ENCODE data around the gene TBC1D8. TPM values are rescaled to one million over a fixed set of nuclear protein-coding genes. Genes with fewer than 3 reads are reported as not detected.

Gene TBC1D8
- polyA plus RNA-seq, 3 donors: 16.1 to 78.0 (median 22.4) TPM

GRCh38 chr2:100968146-100969145 is 182.7 kb downstream of the TBC1D8 start:
- Histone ChIP-seq H3K79me2 (ENCODE audit: insufficient read depth, low read length) (no peaks in the 10 kb centered on the region), H3K27me3 (ENCODE audit: control insufficient read depth in 2 of 2, insufficient read depth in 2 of 2, low read length in 2 of 2) (no peaks in the 10 kb centered on the region), H3K4me2 (replicated peaks; ENCODE audit: extremely low read depth, low read length, poor library complexity, severe bottlenecking) (no peak overlapping the region), H3K36me3 (replicated peaks in 1 of 2; ENCODE audit: control insufficient read depth in 1 of 2, insufficient read depth in 2 of 2, low read length in 2 of 2) (no peaks in the 10 kb centered on the region), H3K27ac (ENCODE audit: low read depth in 1 of 2, low read length in 2 of 2) (no peak overlapping the region), H3K9ac (ENCODE audit: insufficient read depth, low read length, poor library complexity, severe bottlenecking) (no peak overlapping the region), H3K4me3 (replicated peaks in 1 of 3; ENCODE audit: low read depth in 2 of 3, low read length in 3 of 3) (no peak overlapping the region), H2AFZ (ENCODE audit: insufficient read depth, low read depth, low read length, poor library complexity, severe bottlenecking) (no peak overlapping the region), H3K4me1 (ENCODE audit: control insufficient read depth in 1 of 2, insufficient read depth in 2 of 2, low read length in 2 of 2) (no peaks in the 10 kb centered on the region), H4K20me1 (ENCODE audit: insufficient read depth, low read length) (no peaks in the 10 kb centered on the region), H3K9me3 (replicated peaks in 1 of 2; ENCODE audit: control insufficient read depth in 1 of 2, insufficient read depth in 1 of 2, low read length in 2 of 2) (no peaks in the 10 kb centered on the region)
- H3K9me3 Mint-ChIP-seq: no peaks in the 10 kb centered on the region
- TF ChIP-seq CTCF (IDR thresholded peaks at IDR 0.05): no peak
- WGBS (ENCODE audit: insufficient coverage): 94% methylated on average over 18 of the region's 28 CpGs
- no peaks in the 10 kb centered on the region for H3K4me1 Mint-ChIP-seq
- peaks cover 4 to 14% (median 8%) of the 10 kb centered on the region in 3 donors for H3K27me3 Mint-ChIP-seq (ENCODE audit: low read depth in 3 of 3)
- H3K36me3 Mint-ChIP-seq: no peaks in the 10 kb centered on the region
- intact Hi-C loops (cut with micrococcal nuclease): no loop called here
- H3K27ac Mint-ChIP-seq: no peak overlapping the region
- no peak for DNase-seq
- H3K4me3 Mint-ChIP-seq: no peak overlapping the region

GRCh38 chr2:100967716-100968115 is 183.5 kb downstream of the TBC1D8 start:
- H3K4me3 Mint-ChIP-seq: no peak overlapping the region
- Histone ChIP-seq H3K27me3 (ENCODE audit: control insufficient read depth in 2 of 2, insufficient read depth in 2 of 2, low read length in 2 of 2) (no peaks in the 10 kb centered on the region), H3K9me3 (replicated peaks in 1 of 2; ENCODE audit: control insufficient read depth in 1 of 2, insufficient read depth in 1 of 2, low read length in 2 of 2) (no peaks in the 10 kb centered on the region), H3K4me3 (replicated peaks in 1 of 3; ENCODE audit: low read depth in 2 of 3, low read length in 3 of 3) (no peak overlapping the region), H2AFZ (ENCODE audit: insufficient read depth, low read depth, low read length, poor library complexity, severe bottlenecking) (no peak overlapping the region), H3K27ac (ENCODE audit: low read depth in 1 of 2, low read length in 2 of 2) (no peak overlapping the region), H3K4me2 (replicated peaks; ENCODE audit: extremely low read depth, low read length, poor library complexity, severe bottlenecking) (no peak overlapping the region), H3K9ac (ENCODE audit: insufficient read depth, low read length, poor library complexity, severe bottlenecking) (no peak overlapping the region), H4K20me1 (ENCODE audit: insufficient read depth, low read length) (no peaks in the 10 kb centered on the region), H3K4me1 (ENCODE audit: control insufficient read depth in 1 of 2, insufficient read depth in 2 of 2, low read length in 2 of 2) (no peaks in the 10 kb centered on the region), H3K79me2 (ENCODE audit: insufficient read depth, low read length) (no peaks in the 10 kb centered on the region), H3K36me3 (replicated peaks in 1 of 2; ENCODE audit: control insufficient read depth in 1 of 2, insufficient read depth in 2 of 2, low read length in 2 of 2) (no peaks in the 10 kb centered on the region)
- H3K9me3 Mint-ChIP-seq: no peaks in the 10 kb centered on the region
- H3K27me3 Mint-ChIP-seq (ENCODE audit: low read depth in 3 of 3): peaks cover 4 to 14% (median 8%) of the 10 kb centered on the region in 3 donors
- intact Hi-C loops (cut with micrococcal nuclease): no loop called here
- whole genome bisulfite sequencing (ENCODE audit: insufficient coverage): 95% methylated on average over 7 of the region's 8 CpGs
- H3K4me1 Mint-ChIP-seq: no peaks in the 10 kb centered on the region
- DNase-seq: no peak
- no peak overlapping the region for H3K27ac Mint-ChIP-seq
- no peaks in the 10 kb centered on the region for H3K36me3 Mint-ChIP-seq
- no peak for TF ChIP-seq CTCF (IDR thresholded peaks at IDR 0.05)

Measured in CD14-positive monocyte (primary cell).